Glomerular endothelial cell (primary cell): ENCODE results near the gene PPP1R12B. TPM values are rescaled to one million over a fixed set of nuclear protein-coding genes. Genes with fewer than 3 reads are reported as not detected.
"Not testable (repeated sequence)": the region's sequence is repeated elsewhere in the genome, so short reads cannot be mapped to it uniquely, and the experiment has no call there.

Source experiments
- DNase-seq: peaks from one replicate; pipeline ENCODE4 v3.0.0-alpha.2; 2011; ENCODE audit warnings: low read depth, low spot score; ENCODE audit errors: extremely low read depth
- total RNA-seq: library from RNA; depleted of rRNA; stranded (reverse); fragments of >200 nt; gene quantifications from 2 replicates; pipeline ENCODE4 v1.2.3, GENCODE V29; 2015

Gene PPP1R12B
- total RNA-seq, 1 donor from 2014 or later = 8.1 TPM

DNA sequence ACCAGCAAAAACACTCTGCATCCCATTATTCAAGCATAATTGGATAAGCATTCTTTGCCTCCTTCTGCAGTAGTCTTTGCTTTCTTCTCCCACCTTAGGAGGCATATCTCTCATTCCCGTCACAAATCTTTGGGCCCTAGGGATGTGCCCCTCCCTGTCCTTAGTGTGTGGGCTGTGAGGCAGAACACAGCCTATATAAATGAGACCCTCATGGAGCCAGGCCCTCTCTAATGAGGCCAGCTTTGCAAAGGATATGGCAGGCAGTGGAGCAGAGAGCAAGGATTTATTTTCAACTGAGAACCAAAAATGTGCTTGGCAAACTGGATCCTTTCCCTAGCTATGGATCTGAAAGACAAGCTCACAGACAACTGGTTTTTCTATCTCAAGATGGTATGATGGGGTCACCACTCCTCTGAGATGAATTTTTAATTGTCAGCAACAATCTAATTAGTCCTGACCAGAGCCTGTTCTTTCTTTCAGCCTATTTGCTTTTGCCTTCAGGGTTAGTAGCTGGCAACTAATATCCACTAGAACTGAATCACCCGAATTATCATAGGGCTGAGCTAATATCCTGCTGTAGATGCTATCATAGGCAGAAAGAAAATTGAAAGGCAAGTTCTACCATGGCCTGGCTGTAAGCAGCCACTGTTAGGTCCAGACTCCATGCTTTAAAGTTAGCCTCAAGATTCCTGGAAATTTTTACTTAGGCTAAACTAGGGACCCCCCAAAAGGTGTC lies 227.6 kb downstream of the PPP1R12B start:
- DNase-seq = no peak

DNA sequence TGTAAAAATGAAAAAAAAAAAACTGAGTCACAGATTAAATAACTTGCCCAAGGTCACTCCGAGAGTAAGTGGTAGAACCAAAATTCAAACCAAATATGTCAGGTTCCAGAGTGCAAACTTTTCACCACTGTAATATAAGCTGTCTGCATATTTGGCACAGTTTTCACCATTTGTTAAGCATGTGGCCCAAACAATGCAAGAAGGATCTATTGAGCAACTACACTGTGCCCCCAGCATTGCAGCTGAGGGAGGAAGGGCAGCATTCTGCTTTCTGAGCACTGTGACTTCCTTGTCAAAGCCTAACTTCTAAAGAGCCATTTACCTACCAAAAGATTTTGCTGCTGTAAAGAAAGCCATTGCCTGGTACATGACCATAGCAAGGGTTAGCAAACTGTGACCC lies 228.3 kb downstream of the PPP1R12B start:
- DNase-seq = no peak

DNA sequence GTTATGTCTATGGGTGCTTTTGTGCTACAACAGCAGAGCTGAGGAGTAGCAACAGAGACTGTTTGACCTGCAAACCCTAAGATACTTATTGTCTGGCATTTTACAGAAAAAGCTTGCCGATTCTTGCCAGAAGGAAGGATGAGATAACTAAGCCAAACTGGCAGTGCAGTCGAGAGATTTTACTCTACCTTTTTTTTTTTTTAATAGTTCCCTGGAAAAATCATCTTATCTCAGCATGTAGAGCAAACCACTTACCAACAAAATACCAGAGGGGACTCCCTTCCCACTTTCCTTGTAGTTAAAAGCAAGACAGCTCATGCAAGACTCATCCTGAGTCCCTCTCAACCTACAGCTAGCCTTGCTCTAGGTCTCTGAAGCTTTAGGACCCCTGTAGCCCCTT lies 228.9 kb downstream of the PPP1R12B start:
- DNase-seq = no peak

DNA sequence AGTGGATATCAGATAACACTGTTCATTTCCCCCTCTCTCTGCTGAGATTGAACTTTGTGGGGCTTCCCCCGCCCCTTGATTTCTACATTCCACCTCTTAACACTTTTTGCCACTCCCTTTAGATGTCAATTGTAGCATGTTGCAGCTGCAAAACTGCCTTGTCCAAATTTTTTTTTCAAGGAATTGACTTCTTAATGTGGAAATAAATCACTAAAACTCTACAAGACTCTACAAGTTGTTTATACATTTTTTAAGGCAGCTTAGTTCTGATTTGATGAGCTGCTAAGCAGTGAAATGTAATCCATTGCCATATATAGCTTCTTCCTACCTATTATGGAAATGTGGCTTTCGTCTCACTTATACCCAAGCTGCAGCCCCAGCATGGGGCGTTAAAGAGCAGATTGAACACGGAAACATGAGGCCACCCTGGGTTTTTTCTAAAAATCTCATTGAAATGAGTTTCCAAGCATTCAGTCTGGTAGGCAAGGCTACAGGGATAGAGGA lies 229.6 kb downstream of the PPP1R12B start:
- DNase-seq = no peak

DNA sequence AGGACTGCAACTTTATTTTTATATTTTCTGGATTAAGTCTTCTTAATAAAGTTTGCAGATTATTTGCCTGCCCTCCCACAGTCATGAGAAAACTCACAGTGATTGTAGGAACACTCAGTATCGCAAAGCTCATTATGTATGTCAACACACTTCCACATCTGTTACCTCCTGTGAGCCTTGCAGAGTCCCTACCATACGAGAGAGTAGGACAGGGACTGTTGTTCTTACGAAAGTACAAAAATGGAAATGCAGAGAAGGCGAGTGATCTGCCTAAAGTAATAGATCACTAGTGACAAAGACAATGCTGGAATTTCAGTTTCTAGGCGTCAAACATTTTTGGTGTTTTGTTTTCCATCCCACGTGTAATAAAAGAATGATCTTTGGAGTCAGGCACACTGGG lies 230.1 kb downstream of the PPP1R12B start:
- DNase-seq = no peak

DNA sequence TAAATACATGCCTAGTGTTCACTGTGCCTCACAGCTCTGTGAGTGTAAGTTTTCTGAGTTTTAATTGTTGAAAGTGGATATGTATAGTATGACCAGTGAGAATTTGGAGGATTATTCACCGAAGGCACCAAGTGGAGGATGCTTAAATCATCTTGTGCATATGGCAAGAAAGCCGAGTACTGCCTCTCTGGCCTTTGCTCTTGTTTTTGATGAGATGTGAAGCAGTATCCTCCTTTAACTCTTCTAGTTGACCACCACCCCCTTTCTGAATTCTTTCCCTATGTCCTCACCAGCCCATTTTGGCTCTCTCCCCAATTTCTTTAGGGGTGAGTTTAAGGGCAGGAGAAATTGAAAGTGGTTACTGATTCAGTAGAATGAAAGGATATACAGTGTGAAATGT lies 231.3 kb downstream of the PPP1R12B start:
- DNase-seq = no peak

DNA sequence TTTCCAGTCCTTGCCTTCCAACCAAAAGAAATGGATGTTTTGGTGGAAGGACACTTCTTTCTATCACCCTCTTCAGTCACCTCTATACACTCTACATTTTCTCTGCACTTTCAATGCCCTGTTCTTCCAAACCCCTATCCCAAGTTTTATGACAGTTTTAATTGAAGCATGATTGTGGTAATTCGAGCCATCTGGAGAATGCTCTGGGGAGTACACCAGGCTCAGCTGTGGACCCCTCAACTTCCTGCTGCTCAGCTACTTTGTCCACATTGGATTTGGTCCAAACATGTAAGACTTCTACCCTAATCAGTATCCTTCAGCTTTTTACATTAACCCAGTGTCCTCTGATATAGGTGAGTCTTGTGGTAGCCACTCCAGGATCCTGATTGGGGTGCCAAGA lies 232.1 kb downstream of the PPP1R12B start:
- DNase-seq = no peak

DNA sequence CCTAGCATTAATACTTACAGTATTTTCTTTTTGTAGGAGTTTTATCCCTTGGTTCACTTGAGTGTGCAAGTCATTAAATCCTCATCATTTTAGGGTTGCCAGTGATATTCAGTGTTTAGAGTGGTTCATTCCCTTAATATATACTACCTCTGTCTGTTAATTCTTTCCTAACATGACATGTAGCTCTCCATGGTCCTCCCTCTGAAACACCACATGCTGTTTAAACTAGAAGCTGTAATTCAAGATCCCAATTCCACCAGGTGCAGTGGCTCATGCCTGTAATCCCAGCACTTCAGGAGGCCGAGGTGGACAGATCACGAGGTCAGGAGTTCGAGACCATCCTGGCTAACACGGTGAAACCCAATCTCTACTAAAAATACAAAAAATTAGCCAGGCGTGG lies 233.9 kb downstream of the PPP1R12B start:
- DNase-seq = not testable (repeated sequence)

DNA sequence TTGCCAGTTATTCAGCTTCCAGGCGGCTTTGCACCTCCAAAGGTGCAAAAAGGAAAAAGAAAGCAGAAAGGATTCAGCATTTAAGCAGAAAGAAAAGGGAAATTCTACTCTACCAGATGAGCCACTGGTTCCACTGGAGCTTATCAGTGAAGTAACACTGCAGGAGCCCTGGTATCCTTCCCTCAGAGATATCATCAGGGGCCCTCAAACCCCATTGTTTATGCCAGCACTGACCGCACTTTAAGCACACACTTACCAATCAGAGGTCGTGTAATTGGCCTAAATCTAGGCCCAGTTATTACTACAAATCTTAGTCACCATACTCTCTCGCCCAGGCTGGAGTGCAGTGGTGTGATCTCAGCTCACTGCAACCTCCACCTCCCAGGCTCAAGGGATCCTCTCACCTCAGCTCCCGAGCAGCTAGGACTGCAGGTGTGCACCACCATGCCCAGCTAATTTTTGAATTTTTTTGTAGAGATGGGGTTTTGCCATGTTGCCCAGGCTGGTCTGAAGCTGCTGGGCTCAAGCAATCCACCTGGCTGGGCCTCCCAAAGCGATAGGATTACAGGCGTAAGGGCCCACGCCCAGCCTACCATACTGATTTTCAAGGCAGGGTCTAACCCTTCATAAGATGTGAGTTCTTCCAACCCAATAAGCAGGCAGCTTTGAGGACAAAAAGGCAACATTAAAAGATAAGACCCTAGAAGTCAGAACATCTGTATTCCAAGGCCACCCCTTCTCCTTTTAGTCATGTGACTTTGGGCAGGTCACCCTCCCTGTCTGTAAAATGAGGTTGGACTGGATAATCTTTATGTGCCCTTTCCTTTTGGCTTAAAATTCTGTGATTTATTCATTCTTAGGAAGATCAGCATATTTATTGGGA lies 236.4 kb downstream of the PPP1R12B start:
- no peak for DNase-seq

DNA sequence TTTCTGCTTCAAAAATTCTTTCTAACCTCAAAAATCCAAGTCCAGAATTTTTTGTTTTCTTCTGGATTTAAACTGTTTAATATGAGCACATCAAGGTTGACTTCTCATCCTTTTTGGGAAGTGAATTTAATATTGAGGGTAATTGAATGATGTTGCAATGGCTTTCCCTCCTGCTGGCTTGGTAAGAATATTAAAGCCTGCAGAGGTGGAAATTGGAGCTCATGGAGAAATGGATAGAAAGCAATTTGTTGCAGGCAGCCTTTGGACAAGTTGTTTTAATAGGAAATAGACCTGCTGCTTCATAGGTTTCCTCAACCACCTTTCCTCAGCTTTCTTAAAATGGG lies 237.1 kb downstream of the PPP1R12B start:
- DNase-seq = no peak

DNA sequence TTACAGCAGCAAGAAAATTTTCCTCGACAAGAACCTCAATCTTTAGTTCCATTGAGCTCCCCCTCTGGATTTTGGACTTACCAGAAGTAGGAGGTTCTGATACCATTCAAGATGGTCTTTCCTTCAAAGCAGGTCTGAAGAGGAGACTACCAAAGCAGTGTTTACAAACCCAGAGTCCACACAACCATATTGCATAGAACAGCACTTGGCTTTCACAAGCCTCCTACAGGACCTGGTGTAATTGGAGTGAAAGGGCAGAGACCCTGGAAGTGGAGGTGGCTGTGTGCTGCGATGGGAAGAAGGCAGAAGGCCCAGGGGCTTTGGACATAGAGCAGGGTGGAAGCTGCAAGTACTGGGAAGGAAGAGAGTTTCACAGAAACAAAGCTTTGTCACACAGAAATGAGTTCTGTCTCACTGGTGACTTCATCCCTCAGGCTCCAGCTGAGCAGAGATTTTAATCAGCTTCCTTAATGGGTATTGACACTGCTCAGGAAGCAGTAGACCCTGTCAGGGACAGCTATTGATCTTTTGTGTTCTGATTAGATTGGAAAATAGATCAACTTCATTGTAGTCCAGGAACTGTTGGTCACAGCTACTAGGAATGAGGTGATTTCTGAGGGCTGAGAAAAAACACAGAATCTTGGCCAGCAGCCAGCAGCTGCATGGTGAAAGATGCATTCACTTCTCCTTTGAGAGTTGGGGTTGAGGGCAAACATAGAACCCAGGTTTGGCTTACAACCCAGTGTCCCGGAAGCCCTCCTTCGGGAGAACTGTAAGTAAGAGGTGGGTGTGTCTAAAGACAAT lies 237.7 kb downstream of the PPP1R12B start:
- no peak for DNase-seq

DNA sequence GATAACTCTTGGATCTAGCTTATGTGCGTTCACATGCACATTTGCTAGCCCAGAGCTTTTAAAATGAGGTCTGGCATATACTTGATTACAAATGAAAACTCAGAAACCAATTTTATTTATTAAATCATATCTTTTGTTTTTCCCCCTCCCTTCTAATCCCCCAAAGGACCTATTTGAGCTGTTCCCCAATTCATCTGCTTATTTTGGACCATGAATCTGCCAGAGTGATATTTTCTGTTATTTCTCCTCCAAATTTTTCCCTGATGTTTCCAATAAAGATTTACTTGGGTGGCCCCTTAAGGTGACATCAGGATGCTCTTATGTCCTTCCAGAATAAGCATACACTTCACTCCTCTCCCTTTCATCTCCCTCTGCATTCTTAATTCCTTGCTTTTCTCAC lies 238.4 kb downstream of the PPP1R12B start:
- DNase-seq = no peak

DNA sequence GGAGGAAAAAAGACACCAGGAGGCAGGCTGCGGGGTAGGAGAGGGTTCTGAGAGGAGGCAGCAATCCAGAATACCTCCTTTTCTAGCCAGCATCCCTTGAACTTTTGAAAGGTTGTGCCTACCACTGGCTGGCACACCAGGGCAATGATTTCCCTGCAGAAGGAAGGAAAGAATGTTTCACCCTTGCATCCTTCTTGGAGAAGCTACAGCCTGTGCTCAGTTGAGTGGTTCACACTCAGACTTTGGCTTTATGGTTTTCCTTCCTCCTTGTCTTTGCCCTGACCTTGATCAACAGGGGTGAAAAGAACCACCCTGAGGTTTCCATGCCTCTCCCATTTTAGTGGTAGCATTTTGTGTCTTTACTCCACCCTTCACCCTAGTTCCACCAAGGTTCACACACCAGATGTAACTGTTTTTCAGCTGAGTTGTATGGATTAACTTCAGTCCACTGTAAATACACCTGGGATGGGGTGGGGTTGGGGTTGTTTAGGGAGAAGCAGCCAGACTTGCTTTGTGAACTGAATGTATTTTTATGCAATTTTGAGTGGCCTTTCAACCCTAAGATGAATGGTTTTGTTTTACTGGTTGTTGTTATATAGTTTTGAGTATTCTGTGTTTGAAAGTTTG lies 239.5 kb downstream of the PPP1R12B start:
- no peak for DNase-seq

DNA sequence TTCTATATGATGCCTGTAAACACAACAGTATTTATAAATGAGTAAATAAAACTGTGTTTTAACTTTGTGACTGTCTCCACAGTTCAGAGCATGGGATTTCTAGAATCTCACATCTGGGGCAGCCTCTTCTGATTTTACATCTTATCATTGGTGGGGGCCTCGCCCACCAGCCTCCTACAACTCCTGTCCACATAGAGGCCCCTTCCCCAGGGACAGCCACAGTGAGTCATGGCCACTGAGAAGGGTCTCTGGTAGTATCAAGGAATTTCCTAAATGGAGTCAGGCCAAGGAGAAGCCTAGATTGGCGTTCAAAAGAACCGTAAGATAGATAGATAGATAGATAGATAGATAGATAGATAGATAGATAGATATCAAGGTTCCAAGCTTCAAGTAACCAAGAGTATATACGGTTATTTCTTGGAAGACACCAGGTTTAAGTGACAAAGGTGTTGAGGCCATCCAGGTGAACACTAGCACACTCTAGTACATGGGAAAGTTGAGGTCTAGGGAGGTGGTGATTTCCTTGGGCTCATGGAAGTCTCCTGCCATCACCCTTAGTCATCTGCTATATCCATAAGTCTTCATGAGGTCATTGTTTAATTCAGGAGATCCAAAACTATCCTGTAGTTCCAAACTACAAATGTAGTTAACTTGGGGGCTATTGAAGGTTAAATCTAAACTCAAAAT lies 240.1 kb downstream of the PPP1R12B start:
- no peak for DNase-seq

DNA sequence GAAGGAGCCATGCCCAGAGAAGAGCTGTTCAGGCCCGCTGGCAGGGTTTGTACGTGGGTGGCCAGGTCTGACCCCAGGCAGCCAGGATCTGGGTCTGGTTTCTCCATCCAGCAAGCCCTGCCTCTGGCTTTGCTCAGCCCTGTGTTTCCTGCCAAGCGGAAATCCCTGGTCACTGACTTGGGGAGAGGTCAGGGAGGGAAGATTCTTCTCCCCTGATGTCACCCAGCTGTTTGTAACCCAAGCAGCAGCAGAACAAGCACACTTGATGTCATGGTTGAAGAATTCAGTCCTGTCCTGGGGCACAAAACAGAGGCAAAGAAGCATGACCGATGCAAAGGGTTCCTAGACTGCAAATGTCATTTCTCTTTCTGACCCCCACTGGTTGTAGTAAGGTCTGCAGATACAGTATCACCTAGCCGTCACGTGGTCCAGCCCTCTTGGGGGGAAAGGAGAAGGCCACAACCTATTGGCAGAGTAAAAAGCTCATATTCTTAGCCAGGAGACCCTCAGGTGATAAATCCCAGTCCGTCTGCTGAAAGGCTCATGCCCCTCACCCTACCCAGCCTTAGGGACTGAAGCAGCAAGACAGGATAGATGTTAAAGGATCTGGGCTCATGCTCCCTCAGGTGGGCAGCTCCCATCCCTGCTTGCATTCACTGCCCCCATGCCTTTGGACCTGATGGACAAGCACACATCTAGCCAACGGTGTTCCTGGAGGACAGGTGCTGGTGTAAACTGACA lies 240.9 kb downstream of the PPP1R12B start:
- peak; percentile 92 for DNase-seq

DNA sequence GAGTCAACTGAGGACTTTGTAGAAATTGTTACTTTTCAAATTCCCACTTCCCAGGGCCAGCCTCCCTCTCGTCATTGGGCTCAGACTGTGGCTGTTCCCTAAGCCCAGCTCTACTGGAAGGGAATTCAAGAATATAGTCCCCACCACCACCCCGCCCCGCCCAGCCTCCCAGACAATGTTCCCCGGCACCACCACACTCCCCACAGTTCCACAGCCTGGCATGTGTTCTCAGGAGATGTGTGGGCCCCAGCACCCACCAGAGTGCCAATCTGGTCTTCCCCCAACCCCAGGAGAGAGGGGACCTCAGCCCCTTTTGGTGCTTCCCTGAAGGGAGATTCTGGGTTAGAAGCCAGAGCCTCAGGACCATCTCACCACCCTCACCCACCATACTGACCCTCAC lies 241.6 kb downstream of the PPP1R12B start:
- no peak for DNase-seq

DNA sequence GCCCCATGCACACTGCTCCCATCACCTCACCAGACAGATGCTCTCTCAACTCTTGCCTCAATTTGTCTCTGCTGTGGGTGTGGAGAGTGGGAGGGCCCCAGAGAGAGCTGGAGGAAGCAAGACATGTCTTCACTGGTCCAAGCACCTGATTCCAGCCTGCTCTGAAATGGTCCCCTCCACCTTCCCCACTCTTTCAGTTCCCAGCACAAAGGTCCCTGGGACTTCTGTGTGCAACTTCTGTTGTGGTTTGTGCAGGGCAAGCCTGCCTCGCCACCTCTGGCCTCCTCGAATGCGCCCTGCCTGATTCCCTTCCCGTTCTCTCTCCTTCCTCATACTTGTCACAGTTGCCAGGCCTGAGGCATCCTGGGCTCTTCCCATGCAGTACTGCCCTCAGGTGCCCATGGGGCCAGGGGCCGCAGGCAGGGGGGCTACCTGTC lies 242.5 kb downstream of the PPP1R12B start:
- no peak for DNase-seq

DNA sequence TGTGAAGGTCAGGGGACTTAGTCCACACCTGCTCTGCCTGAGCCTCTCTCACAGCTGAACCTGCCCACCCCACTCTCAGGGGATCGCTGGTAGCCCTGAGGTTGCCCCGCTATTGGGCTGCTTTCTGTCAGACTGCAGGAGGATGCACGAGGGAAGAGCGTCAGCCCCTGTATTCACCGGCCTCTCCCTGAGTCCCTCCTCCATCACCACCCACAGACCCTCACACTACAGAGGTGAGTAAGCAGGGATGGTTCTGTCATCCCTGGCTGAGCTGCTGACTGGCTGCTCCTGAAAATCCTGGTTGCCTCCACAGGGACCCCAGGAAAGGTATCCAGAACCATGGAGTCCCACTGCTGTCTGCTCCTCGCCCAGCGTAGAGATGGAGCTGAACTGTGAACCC lies 243.0 kb downstream of the PPP1R12B start:
- no peak for DNase-seq

DNA sequence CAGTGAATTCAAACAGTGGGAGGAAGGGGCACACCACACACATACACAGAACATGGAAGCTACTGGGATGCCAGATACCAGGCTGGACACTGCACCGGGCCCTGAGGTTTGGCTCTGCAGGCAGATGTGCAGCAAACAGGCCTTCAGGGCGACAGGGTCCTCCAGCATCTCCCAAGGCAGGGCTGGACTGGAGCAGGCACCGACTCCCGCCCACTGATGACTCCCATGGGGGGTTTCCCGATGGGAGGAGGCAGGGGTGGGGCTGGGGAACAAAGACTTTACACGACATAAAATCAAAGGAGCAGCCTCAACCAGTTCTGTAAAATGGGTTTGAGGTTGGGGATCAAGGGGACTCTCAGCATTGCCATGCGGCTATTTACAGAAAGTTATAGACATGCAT lies 243.6 kb downstream of the PPP1R12B start:
- no peak for DNase-seq
